Astrocyte (in vitro differentiated cells and primary cell): ENCODE results near the gene ALG6.

Source experiments
- EZH2 ChIP-seq: IDR thresholded peaks from 2 replicates; pipeline ENCODE4 v1.6.1; 2012; ENCODE audit warnings: mild to moderate bottlenecking, low read length, inconsistent platforms; ENCODE audit not compliant: insufficient read depth
- TF ChIP-seq, protein P1 (sequence below): IDR thresholded peaks from 2 replicates; pipeline ENCODE4 v1.5.1; 2011; ENCODE audit warnings: low read depth, mild to moderate bottlenecking, inconsistent platforms, low read length, moderate library complexity; ENCODE audit not compliant: insufficient read depth

DNA sequence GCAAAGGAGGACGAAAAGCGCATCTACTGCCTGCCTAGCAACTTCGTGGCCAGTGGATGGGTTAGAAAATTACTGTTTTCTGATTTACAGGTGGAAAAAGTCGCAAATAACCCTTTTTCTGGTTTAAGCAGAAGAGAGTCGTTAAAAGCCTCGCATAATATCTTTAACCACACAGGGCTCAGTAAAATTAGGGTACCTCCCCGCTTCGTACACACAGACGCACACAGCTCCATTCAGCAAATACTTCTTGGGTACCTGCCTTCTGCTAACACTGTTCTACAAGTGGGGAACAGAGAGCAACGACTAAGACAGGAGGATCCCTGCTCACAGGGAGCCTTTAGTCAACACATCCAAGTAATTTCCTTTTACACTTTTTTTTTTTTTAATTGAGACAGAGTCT lies 704 bp downstream of the ALG6 start:
- TF ChIP-seq, protein P1, sequence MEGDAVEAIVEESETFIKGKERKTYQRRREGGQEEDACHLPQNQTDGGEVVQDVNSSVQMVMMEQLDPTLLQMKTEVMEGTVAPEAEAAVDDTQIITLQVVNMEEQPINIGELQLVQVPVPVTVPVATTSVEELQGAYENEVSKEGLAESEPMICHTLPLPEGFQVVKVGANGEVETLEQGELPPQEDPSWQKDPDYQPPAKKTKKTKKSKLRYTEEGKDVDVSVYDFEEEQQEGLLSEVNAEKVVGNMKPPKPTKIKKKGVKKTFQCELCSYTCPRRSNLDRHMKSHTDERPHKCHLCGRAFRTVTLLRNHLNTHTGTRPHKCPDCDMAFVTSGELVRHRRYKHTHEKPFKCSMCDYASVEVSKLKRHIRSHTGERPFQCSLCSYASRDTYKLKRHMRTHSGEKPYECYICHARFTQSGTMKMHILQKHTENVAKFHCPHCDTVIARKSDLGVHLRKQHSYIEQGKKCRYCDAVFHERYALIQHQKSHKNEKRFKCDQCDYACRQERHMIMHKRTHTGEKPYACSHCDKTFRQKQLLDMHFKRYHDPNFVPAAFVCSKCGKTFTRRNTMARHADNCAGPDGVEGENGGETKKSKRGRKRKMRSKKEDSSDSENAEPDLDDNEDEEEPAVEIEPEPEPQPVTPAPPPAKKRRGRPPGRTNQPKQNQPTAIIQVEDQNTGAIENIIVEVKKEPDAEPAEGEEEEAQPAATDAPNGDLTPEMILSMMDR = no peak
- TF ChIP-seq EZH2 = no peak
